HG03460 (cell line): Measurements from ENCODE around the gene KRTAP10-12.

Source experiments
- ATAC-seq: cut with Tn5 transposase; IDR thresholded peaks from one replicate; pipeline ENCODE4 v1.9.1; 2021; ENCODE audit not compliant: unreplicated experiment

Gene KRTAP10-12

GRCh38 chr21:44710756-44711326, 13.9 kb downstream of the KRTAP10-12 start:
- no peak for ATAC-seq

GRCh38 chr21:44711327-44712202, 14.6 kb downstream of the KRTAP10-12 start, which contains the start of gene TSPEAR:
Gene TSPEAR, minus strand, starts transcription at chr21:44711572. Its CDS starts 58 bp downstream, at chr21:44711514.
- no peak for ATAC-seq

- ATAC-seq: no peak
Observed at GRCh38 chr21:44712203-44713028, 15.4 kb downstream of the KRTAP10-12 start.

GRCh38 chr21:44713130-44713529, 16.2 kb downstream of the KRTAP10-12 start:
- no peak for ATAC-seq

GRCh38 chr21:44713846-44714245, 16.9 kb downstream of the KRTAP10-12 start:
- no peak for ATAC-seq

- ATAC-seq: no peak
Observed at GRCh38 chr21:44714905-44715304, 17.9 kb downstream of the KRTAP10-12 start.

GRCh38 chr21:44716984-44717383, 20.0 kb downstream of the KRTAP10-12 start:
- ATAC-seq: no peak

GRCh38 chr21:44718093-44718492, 21.1 kb downstream of the KRTAP10-12 start:
- ATAC-seq: no peak

- no peak for ATAC-seq
Observed at GRCh38 chr21:44718571-44718970, 21.6 kb downstream of the KRTAP10-12 start.

- ATAC-seq: no peak
Observed at GRCh38 chr21:44720170-44720569, 23.2 kb downstream of the KRTAP10-12 start.

GRCh38 chr21:44722731-44723130, 25.8 kb downstream of the KRTAP10-12 start:
- ATAC-seq: no peak

GRCh38 chr21:44723177-44724131, 26.5 kb downstream of the KRTAP10-12 start:
- ATAC-seq: no peak

- no peak for ATAC-seq
Observed at GRCh38 chr21:44724196-44724595, 27.2 kb downstream of the KRTAP10-12 start.

GRCh38 chr21:44724926-44725325, 28.0 kb downstream of the KRTAP10-12 start:
- no peak for ATAC-seq

GRCh38 chr21:44726826-44727225, 29.9 kb downstream of the KRTAP10-12 start:
- no peak for ATAC-seq

- no peak for ATAC-seq
Observed at GRCh38 chr21:44727321-44727720, 30.3 kb downstream of the KRTAP10-12 start.

GRCh38 chr21:44727757-44728156, 30.8 kb downstream of the KRTAP10-12 start:
- ATAC-seq: no peak

- ATAC-seq: no peak
Observed at GRCh38 chr21:44728716-44729115, 31.7 kb downstream of the KRTAP10-12 start.

GRCh38 chr21:44729336-44730027, 32.5 kb downstream of the KRTAP10-12 start:
- ATAC-seq: no peak

- ATAC-seq: no peak
Observed at GRCh38 chr21:44730028-44730395, 33.0 kb downstream of the KRTAP10-12 start.
